GM12872 (cell line): Measurements from ENCODE around the gene SPECC1L.

Experiments
- TF ChIP-seq, protein P1 (sequence below): IDR thresholded peaks from 3 replicates; pipeline ENCODE4 v1.5.1; 2011; ENCODE audit warnings: low read depth, mild to moderate bottlenecking, low read length, moderate library complexity; ENCODE audit not compliant: insufficient read depth

SPECC1L gene

GRCh38 chr22:24441406-24442351 lies 171.0 kb downstream of the SPECC1L start:
- TF ChIP-seq, protein P1, sequence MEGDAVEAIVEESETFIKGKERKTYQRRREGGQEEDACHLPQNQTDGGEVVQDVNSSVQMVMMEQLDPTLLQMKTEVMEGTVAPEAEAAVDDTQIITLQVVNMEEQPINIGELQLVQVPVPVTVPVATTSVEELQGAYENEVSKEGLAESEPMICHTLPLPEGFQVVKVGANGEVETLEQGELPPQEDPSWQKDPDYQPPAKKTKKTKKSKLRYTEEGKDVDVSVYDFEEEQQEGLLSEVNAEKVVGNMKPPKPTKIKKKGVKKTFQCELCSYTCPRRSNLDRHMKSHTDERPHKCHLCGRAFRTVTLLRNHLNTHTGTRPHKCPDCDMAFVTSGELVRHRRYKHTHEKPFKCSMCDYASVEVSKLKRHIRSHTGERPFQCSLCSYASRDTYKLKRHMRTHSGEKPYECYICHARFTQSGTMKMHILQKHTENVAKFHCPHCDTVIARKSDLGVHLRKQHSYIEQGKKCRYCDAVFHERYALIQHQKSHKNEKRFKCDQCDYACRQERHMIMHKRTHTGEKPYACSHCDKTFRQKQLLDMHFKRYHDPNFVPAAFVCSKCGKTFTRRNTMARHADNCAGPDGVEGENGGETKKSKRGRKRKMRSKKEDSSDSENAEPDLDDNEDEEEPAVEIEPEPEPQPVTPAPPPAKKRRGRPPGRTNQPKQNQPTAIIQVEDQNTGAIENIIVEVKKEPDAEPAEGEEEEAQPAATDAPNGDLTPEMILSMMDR = no peak

- TF ChIP-seq, protein P1 = no peak
Measured at GRCh38 chr22:24442352-24442744, 171.7 kb downstream of the SPECC1L start.

DNA sequence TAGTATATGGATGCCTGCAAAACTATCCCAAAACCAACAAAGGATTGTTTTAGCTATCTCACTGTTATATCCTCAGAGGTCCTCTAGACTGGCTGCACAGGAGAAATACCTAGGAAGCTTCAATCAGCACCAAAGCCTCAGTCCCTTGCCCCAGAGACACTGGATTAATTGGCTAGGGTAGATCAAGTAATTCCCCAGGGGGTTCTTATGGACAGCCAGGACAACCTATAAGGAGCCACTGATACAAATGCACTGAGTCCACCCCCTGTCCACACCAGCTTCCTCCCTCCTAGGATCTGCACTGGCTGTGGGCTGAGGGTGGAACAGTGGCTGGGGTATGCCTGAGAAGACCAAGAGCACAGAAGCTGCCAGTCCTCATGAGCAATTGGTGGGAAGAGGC lies 173.0 kb downstream of the SPECC1L start:
- TF ChIP-seq, protein P1 = no peak

DNA sequence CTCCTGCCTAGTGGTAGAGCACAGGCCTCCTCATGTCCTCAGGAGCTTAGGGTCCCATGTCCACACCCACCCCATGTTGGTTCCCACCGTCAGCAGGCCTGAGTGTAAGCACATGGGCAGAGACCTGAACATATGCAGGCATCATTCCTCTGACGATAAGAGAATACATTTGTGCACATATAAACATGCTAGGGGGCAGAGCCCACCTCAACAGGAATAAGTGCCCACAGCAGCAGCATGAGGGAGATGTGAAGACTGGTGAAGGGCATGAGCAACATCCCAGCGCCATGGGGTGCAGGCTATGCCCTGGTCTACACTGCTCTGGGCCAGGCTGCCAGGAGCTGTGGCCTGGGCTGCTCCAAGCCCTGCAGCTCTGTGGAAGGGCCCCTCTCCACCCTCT lies 173.6 kb downstream of the SPECC1L start:
- TF ChIP-seq, protein P1 = no peak

- TF ChIP-seq, protein P1 = no peak
Measured at GRCh38 chr22:24444729-24445466, 174.3 kb downstream of the SPECC1L start.

DNA sequence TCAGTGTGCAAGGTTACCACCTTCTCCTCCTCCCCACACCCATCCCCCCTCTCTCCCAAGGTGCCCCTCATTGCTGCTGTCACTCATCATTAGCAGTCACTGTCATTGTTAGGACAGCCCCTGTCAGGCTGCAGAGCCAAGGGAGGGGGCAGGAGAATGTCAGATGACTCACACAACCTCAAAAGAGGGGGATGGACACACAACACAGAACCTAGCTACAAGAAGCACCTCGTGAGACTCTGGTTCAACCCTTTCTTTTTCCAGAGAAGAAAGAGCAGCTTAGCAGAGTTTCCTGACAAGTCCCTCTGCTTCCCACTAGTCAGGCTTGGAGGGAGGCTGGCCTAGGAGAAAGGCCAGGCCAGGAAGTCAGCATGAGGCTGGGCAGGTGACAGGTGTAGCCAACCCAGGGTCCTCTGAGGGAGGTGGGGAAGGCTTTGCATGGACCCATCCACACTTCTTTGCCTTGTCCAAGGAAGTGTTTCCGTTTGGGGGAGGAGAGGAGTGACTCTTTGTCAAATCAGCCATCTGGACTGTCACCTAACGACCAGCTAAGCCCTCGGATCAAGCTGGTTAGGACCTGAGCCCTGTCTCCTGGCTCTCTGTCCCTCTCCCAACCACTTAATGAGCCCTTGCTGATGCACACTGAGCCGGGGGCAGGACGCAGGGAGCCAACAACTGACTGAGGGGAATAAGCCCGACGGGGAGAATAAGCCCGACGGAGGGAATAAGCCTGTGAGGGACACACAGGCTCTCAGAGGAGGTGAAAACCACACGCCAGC lies 175.0 kb downstream of the SPECC1L start:
- TF ChIP-seq, protein P1 = no peak

DNA sequence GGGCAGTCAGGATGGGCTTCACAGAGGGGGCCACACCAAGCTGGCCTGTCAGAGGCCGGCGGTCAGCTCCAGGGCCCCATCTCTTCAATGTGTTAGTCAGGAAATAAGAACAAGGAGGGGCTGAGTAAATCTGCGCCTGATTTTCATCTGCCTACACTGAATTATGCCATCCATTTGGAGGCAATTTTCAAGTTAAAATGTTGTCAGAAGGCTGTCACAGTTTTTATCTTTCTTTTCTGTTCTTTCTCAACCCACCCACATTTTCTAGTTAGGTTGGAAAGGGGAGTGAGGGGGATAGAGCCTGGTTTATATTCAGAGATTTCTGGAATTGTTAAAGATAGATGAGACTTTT lies 175.6 kb downstream of the SPECC1L start:
- TF ChIP-seq, protein P1 = no peak
